ENCODE results near the gene FAM171A1. TPM values are rescaled to one million over a fixed set of nuclear protein-coding genes. Genes with fewer than 3 reads are reported as not detected.

FAM171A1 gene
- total RNA-seq, 2 donors from 2014 or later = 12.1 to 16.3 TPM

DNA sequence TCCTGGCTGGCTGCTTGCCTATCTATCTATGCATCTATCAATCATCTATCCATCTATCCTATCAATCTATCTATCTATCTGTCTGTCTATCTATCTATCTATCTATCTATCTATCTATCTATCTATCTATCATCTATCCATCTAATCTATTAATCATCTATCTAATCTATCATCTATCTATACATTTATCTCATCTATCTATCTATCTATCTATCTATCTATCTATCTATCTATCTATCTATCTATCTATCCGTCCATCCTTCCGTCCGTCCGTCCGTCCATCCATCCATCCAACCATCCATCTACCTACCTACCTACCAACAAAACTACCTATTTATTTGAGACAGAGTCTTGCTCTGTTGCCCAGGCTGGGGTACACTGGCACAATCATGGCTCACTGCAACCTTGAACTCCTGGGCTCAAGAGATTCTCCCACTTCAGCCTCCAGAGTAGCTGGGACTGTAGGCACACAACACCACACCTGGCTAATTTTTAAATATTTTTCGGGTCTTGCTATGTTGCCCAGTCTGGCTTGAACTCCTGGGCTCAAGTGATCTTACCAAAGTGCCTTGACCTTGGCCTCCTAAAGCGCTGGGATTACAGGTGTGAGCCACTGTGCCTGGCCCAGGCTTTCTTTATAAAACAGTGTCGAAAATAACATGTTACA lies 107.3 kb downstream of the FAM171A1 start:
- intact Hi-C loops (cut with DNase I) = no loop called here
- DNase-seq (ENCODE audit: low spot score) = no peak

DNA sequence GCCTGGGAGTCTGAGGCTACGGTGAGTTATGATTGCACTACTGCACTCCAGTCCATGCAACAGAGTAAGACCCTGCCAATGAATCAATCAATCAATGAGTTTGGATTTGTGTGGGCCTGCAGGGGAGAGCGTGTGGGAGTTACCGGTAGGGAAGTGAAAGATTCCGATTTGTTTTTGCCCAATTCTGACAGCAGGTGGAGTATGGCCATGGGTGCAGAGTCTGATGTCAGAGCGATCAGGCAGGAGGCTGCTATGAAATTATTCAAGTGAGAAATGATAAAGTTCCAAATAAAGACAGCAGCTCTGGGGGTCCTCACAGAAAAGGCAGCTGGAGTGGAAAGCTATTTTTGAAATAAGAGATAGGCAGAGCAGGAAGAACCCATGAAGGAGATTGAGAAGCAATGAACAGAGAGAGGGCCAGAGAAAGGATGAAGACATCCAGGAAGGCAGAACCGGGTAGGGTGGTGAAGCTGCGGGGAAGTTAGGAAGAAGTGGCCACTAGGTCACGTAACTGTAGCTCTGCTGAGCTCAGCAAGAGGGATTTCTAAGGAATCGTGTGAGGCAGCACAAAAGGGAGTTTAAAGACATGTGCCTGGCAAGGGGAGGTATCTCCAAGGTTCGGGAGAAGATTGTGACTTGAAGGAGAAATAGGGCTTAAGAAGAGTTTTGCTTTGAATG lies 108.9 kb downstream of the FAM171A1 start:
- intact Hi-C loops (cut with DNase I) = no loop called here
- no peak for DNase-seq (ENCODE audit: low spot score)

DNA sequence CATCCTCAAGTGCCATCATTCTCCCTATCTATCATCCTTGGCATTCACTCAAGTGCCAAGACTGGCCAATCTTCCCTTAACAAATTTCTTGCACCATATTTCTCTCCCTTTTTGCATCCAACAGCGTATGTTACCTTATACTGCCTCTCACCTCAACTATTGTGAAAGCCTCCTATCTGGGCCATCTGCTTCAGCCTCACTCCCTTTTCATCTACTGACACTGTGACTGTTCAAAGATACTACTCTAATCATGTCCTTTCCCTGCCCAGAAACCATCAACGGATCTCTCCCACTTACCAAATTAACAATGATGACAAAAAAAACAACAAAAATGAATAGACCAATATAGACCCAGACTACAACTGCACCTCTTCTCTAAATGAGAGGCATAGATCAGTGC lies 112.0 kb downstream of the FAM171A1 start:
- intact Hi-C loops (cut with DNase I) = no loop called here
- no peak for DNase-seq (ENCODE audit: low spot score)

DNA sequence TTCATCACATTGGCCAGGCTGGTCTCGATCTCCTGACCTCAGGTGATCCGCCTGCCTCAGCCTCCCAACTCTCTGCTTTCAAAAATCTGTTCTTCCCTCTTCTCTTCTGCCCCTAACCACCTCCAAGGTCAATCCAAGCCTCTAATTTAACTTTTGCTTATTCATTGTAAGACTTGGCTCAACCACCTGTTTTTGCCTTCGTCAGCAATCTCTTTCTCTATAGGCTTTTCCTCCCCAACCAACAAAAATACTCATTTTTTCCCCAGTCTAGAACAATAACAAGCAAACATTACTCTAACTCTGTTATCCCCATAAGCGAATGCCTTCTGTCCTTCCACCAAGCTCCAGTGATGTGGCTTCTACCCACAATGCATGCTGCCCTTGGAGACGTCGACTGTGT lies 112.8 kb downstream of the FAM171A1 start:
- no peak for DNase-seq (ENCODE audit: low spot score)
- intact Hi-C loops (cut with DNase I) = no loop called here

DNA sequence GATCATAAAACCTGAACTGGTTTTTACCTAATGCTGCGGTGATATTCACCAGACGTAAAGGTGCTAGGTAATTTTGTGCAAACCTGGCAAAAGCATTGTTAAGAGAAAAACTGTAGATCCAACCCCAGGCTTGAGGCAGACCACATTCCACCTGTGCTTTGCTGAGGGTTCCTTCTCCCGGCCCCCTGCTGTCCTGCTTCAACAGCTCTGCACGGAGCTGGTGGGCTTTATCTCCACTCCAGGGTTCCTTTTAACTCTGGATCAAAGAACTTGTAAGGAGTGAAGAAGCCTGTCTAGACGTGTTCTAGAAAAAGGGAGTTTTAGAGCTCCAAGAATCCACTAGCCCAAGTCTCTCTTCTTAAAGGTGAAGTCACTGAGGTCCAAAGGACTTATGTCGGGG lies 115.1 kb downstream of the FAM171A1 start:
- intact Hi-C loops (cut with DNase I) = no loop called here
- DNase-seq (ENCODE audit: low spot score) = no peak

DNA sequence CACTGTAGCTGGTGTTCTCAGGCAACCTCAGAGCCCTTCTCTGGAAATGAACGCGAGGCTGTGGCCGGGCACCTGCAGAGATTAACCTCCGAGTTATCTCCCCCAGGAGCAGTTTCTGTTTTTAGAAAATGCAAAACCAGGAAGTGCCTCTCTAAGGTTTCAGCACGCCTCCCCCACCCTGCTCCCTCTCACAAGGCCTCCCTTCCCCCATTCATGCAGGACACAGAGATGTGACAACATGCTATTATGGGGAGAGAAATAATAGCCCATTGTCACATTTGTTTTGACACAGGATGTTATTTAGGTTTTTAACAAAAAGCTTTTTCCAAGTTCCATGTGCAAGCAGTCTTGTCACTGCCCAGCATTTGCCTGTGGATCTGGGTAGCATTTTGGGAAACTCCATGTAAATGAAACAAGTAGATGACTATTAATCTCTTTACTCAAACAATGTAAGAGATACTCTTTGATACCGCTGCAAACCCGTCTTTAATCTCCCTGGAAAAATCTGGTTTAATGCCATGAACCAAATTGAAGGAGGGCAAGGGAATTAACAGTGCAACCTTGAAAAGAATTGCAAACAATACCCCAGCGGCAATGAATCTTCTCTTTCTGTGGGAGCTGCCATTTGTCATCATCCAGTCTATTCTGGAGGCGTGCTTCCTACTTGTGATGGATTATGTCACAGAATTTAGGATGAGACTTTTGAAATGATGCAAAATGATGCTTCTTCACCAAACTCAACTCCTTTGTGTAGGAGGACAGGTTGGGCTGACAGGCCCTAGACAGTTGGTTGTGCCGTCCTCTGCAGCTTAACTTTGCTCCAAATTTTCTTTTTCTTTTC lies 116.1 kb downstream of the FAM171A1 start:
- intact Hi-C loops (cut with DNase I) = no loop called here
- DNase-seq (ENCODE audit: low spot score) = no peak

DNA sequence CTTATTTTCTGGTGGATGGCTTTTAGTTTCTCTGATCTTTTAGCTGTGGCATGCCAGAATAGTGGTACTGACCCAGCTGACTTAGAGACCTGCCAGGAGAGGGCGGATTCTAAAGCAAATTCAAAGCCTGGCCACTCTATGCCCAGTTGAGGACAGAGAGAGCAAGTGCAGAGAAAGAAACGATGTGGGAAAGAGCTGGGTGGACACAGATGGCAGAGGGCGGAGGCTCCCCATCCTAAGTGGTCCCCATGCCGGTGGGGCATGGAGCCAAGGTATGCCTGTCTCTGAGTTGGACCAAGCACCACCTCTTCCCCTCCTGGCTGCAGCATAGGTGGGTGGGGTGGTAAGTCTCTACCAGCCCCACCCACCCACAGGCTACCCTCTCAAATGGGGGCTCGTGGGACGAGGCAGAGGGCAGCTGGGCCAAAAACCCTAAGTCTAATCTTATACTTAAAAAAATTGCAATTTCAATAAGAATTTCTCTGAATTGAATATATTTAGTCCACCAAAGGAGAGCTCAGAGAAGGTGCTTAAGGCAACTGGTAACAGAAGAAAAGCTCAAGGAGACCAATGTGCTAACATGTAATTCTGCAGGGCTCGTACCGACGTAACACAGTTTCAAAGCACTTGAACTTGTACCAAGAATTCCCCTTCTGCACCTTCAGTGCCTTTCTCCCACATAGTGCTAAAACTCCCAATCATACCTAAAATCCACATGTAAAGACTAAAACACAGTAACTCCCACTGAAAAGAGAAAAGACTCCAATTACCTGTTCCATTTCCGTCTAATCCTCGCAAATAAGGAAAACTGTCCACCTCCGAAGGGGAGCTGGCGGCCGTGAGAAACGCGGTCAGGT lies 116.9 kb downstream of the FAM171A1 start:
- intact Hi-C loops (cut with DNase I) = no loop called here
- no peak for DNase-seq (ENCODE audit: low spot score)

DNA sequence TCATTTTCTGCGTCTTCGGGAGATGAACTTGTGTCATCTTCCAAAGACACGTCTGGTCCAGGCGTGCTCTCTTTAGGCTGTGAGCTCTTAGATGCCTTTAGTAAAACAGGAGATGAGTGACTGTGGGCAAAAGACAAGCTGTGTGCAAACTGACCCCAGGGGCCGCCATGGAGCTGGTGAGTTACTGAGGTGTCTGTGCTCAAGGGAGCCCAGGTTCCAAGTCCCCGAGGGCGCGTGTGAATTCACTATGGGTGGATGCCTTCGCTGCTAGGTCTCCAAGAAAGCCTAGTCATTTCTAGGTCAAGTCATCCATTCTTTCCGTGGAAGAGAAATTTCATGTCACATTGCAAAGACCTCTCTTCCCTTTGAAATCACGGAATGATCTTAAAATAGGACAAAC lies 118.7 kb downstream of the FAM171A1 start:
- intact Hi-C loops (cut with DNase I) = no loop called here
- DNase-seq (ENCODE audit: low spot score) = no peak

DNA sequence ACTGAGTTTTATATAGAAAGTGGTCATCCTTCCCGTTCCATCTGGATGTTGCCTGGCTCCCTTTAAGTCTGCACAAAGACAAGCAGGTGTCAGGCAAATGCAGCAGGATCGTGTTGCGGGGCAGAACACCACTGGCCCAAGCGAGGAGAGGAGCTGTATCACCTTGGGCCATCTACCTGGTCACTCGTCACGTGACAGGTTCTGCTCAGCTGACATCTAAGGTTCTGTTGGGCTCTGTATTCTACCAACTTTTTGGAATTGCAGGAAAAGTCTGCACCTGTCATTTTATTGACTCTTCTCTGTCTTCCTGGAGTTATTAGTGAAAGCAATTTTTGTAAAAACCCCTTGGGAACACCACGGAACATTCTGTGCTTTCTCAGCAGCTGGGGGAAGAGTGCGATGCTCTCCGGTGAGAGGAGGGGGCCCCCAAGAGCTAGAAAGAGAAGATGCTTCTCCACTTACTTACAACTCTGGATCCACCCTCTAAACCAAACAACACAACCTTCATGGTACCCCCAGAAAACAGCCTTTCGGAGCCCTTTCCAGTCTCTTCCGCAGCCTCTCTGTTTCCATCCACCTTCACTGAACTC lies 119.2 kb downstream of the FAM171A1 start:
- intact Hi-C loops (cut with DNase I) = no loop called here
- DNase-seq (ENCODE audit: low spot score) = no peak

DNA sequence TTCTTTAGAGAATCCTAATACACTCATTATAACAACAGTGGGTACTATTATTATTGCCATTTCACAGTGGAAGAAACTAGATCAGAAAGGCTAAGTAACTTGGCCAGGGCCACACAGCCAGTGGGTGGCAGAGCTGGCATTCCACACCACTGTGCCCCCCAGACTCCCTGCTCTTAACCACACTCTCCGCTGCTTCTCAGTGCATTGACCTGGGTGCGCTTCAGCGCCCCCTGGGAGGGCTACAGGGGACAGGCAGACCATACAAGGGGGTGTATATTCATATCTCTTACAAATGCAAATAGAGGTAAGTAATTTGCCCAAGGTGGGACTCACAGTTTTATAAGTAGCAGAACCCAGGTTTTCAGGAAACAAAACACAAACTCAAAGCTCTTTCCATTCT lies 125.6 kb downstream of the FAM171A1 start:
- DNase-seq (ENCODE audit: low spot score) = no peak
- intact Hi-C loops (cut with DNase I) = no loop called here

DNA sequence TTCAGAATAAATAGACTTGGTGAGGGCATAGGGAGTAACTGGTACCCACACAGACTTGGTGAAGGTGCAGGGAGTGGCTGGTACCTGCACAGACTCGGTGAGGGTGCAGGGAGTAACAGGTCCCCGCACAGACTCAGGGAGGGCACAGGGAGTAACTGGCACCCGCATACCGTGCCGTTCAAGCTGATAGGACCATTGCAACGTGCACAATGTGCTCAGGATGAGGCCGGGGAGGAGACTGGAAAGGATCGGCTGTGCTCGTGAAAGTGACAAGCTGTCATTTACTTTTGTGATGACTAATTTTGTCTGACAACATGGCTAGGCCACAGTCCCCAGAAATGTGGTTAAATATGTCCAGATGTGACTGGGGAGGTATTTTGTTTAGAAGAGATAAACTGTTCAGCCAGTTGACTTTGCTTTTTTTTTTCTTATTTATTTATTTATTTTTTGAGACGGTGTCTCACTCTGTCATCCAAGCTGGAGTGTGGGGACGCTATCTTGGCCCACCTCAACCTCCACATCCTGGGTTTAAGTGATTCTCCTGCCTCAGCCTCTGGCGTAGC lies 126.4 kb downstream of the FAM171A1 start:
- intact Hi-C loops (cut with DNase I) = no loop called here

DNA sequence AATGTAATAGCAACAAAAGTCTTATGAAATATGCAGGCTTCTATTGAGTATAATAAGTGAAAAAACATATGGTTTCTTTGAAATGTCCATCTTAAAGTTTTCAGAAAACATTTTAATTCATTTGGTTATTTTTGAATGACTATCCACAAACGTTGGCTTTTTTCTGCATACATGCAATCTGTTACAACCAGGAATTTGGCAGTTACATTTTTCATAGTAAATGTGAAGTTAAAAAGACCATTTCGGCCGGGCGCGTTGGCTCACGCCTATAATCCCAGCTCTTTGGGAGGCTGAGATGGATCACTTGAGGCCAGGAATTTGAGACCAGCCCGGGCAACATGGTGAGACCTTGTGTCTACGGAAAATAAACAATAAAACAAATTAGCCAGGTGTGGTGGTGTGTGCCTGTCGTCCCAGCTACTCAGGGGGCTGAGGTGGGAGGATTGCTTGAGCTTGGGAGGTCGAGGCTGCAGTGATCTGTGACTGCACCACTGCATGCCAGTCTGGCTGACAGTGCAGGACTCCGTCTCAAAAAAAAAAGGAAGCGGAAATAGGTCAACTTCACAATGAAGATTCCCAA lies 128.7 kb downstream of the FAM171A1 start:
- intact Hi-C loops (cut with DNase I) = no loop called here
- no peak for DNase-seq (ENCODE audit: low spot score)

More for the DNA sequence above, 126.4 kb downstream of the FAM171A1 start:
- DNase-seq (ENCODE audit: low spot score) = no peak

DNA sequence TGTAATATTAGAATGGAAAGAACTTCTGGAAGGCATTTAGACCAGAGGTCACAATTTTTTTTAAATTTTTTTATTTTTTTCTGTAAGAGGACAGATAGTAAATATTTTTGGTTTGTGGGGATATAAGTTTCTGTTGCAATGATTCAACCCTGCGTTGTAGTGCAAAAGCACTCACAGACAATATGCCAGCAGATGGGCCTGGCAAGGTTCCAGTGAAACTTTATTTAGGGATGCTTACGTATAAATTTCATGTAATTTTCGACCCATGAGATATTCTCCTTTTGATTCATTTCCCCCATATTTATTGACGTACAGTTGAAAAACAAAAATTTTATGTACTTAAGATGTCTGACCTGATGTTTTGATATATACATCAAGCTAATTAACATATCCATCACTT lies 129.8 kb downstream of the FAM171A1 start:
- intact Hi-C loops (cut with DNase I) = no loop called here
- no peak for DNase-seq (ENCODE audit: low spot score)

DNA sequence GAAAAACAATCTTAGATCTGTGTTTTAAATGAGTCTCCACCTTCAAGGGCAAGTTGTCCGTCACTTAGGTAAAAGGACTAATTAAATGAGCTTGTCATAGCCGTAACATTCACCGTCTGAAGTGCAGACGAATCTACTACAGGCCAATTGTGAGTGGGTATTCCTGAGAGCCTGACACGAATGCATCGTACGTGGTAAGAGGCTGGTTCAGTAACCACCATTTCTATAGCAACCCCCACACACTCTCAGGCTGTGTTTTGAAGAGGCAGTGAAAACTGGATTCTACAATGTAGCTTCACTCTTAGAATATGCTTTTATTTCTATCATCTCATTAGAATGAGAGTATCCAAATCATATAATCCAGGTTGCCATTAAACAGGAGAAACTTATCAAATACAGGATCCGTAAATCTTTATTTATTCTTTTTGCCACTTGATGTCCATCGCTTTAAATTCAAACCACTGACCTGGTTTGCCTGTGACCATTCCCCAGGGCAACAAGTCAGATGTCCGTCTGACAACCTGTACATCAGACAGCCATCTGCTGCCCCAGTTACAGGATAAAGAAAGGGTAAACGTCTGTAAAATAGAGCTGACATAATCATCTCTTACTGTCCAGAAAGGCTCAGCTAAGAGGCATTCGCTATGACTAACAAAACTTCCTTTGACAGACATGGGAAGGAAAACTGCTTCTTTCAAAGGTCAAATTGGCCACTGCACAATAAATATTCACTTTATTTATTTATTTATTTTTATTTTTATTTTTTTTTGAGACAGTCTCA lies 132.3 kb downstream of the FAM171A1 start:
- DNase-seq (ENCODE audit: low spot score) = no peak
- intact Hi-C loops (cut with DNase I) = no loop called here

DNA sequence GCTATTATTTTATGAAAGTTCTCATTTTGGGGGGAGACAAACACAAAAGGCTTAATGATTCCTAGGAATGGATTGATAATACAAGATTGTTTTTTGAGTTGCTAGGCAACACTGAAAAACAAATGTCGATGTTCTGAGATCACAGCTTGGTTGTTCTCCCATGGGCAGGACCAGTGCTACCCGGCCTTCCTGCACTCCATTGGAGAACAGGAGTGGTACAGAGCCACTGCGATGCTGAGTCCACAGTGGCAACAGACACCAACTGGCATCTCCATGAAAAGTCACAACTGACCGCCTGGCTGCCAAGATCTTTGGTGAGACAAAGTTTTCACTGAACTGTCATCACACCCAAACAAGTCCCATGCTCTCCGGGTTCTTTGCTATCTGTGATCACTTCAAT lies 133.7 kb downstream of the FAM171A1 start:
- DNase-seq (ENCODE audit: low spot score) = no peak
- intact Hi-C loops (cut with DNase I) = no loop called here

DNA sequence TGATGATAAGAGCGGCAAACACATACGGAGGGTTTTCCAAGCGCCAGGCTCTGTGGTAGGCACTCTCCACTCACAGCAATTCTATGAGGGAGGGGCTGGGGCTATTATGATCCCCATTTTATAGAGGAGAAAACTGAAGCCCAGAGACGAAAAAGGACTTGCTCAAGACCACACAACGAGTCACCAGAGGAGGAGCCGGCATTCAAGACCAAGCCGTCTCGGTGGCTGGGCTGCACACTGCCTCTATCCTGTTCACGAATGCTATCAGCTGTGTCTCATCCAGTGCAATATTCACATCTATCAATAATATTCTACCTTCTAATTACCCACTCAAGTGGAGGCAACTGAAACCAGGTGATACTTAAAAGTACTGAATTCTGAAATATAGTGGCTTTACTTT lies 134.7 kb downstream of the FAM171A1 start:
- no peak for DNase-seq (ENCODE audit: low spot score)
- intact Hi-C loops (cut with DNase I) = no loop called here

DNA sequence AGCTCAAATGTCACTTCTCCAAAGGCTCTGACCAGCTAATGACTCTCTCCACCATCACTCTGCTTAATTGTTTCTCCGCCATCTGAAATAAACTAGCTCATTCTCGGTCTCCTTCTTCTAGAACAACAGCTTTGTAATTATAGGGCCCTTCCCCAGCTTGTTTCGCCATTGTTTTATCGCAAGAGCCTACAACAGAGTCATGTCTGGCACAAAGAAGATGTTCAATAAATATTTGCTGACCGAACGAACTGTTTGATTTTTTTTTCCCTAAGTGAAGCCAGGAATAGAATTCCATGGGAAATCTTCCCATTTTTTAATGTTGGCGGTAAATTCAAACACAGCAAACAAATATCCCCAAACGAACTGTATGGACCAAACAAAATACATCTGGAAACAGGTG lies 138.8 kb downstream of the FAM171A1 start:
- intact Hi-C loops (cut with DNase I) = no loop called here
- DNase-seq (ENCODE audit: low spot score) = no peak

DNA sequence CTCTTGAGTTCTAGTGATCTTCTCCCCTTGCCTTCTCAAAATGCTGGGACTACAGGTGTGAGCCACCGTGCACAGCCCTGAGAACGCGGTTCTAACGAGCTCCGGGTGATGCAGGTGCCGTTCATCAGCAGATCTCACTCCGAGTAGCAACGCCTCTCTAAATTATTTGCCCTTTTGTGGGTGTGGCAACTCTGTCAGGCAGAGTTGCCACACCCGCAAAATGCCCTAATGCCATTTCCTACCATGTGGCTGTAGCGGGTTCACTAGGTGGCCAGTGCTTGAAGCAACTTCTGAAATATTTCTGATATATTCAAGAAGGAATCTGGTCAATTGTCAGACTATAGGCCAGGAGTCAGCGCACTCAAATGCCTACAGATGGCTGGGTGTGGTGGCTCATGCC lies 139.7 kb downstream of the FAM171A1 start:
- DNase-seq (ENCODE audit: low spot score) = no peak
- intact Hi-C loops (cut with DNase I) = no loop called here

Data from posterior vena cava (tissue), 2 donors.